Skeletal muscle cell (primary cell): ENCODE data around the gene NOS3.
A peak's percentile ranks its signal among the peaks of the same experiment; 100 is the strongest.

ENCODE experiments used
- DNase-seq: peaks from one replicate; pipeline ENCODE4 v3.0.0-alpha.2; 2010; ENCODE audit warnings: low read depth
- H3K4me3 ChIP-seq: 2 replicates; pipeline ENCODE4 v1.5.1; 2011; ENCODE audit warnings: low read depth, mild to moderate bottlenecking, control low read depth, low read length, moderate library complexity

NOS3 gene

DNA sequence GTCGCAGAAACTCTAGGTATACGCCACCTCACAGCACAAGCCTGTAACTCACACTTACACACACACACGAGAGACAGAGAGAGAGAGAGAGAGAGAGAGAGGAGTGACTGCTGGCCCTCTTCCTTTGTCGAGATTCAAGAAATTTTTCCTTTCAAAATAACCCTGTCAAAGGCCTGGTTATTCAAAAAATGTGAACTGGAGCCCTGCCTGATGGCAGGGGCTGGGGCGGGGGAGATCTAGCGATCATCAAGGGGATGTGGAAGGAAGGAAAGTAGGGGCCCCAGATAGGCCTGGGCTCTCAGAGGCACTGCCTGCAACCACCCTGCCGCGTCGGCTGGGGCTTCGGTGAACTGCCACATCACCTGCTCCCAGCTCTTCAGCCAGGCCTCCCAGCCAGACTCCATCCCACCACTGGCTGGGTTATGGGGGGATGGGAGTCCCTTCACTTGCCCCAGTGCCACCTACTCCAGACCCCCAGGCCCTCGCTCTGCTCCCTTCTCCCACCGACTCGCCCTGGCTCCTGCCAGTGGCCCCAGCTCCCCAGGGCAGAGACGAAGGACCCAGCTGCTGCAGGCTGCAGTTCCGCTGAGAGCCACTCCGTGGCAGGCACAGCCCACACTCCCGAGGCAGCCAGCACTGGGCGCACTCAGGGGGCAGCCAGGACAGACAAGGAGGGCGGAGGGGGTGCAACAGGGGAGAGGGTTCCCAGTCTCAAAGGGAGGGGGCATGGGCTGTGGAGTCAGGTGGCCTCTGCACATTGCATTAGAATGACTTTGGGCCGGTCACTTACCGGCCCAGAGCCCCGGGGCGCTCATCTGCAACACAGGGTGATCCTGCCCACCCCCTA lies 28.0 kb upstream of the NOS3 start:
- no peak for DNase-seq
- H3K4me3 ChIP-seq, result no peak overlapping the region

DNA sequence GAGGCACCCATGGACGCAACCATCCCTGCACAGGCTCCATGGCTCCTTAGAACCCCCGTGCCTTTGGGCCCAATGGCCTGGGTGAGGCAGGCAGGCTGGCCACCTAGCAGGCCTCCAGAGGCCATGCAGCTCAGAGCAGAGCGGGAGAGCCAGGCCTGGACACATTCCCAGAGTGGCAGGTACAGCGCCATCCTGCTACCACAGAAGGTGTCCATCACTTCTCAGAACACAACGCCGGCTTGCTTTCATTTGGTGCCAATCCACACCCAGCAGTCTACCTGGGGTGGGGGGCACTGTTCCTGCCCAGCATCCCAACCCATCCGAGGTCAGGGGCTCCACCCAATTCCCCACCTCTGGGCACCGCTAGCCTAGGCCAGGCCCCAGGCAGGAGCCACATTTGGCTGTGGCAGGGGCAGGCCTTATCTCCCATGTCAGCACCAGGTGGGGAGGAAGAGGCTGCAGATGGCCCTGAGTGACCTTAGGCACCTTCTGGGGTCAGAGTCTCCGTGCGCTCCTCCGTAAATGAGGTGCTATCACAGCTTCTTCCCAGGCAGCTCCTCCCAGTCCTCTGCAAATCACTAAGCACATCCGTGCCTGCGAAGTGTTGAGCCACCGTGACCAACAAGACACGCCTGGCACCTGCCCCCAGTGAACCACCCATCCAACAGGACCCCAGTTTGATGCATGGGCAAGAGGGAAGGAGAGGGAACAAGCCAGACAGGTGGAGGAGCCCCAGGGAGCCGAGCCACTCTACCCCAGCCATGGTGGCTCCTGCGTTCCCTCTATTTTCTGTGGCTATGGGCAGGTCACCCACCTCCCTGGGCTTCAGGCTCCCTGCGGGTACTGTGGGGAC lies 26.9 kb upstream of the NOS3 start:
- DNase-seq, result no peak
- no peak overlapping the region for H3K4me3 ChIP-seq

- no peak for DNase-seq
- H3K4me3 ChIP-seq, result no peak overlapping the region
Observed at GRCh38 chr7:150964593-150965111, 26.2 kb upstream of the NOS3 start.

GRCh38 chr7:150965273-150965830 lies 25.5 kb upstream of the NOS3 start:
- no peak for DNase-seq
- no peak overlapping the region for H3K4me3 ChIP-seq

GRCh38 chr7:150966002-150966401 lies 24.8 kb upstream of the NOS3 start:
- no peak overlapping the region for H3K4me3 ChIP-seq
- DNase-seq, result no peak

- H3K4me3 ChIP-seq, result no peak overlapping the region
- no peak for DNase-seq
Observed at GRCh38 chr7:150967349-150967748, 23.5 kb upstream of the NOS3 start.

DNA sequence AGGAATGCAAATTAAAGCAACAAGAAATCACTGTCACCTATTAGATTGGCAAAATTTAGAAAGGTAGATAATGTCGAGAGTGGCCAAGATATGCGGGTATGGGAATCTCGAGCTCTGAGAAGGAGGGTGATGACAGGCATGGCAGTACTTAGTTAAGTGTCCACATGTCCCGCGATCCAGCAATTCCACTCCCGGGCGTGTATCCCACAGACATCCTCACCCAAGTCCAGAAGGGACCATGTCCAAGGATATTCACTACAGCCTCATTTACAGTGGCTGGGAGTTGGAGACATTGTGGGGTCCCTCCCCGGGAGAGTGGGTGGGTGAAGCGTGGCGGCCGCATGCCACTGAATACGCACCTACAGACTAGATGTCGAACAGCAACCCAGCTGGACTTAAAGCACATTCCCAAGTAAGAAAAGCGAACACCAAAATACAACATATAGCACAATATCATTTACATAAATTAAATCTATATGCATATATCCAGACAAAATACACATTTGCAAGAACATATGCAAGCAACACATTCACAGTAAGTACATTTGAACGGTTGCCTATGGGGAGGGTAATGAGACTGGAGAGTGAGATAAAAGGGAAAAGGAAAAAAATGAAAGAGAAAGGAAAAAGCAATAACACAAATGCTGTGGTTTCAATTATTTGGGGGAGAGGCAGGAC lies 22.6 kb upstream of the NOS3 start:
- no peak overlapping the region for H3K4me3 ChIP-seq
- DNase-seq, result no peak

DNA sequence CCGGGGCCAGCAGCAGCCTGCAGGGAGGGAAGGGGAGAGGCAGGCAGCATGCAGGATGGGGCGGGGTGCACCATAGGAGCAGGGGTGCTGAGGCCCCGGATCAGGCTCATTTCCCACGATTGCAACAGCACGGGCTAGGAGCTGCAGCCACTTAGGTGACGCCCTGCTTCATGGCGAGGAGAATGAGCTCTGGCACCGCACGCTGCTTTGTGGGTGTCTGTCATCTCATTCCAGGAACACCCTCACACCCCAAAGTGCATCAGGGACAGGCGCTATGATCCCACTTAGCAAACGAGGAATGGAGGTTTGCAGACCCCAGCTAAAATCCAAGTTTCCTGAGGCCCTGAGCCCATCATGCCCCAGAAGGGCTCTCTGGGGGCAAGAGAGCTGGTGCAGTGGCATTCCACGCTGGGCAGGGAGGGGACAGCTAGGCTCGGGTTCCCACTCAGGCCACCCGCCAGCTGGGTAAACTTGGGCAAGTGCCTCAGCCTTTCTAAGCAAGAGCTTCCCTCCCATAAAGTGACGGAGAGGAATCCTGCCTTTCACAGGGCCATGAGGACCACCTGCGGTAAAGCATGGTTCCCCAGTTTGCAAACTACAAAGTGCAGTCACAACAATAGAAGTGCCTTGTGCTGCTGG lies 22.0 kb upstream of the NOS3 start:
- no peak overlapping the region for H3K4me3 ChIP-seq
- DNase-seq, result no peak

- no peak for DNase-seq
- no peak overlapping the region for H3K4me3 ChIP-seq
Observed at GRCh38 chr7:150969475-150969874, 21.3 kb upstream of the NOS3 start.

DNA sequence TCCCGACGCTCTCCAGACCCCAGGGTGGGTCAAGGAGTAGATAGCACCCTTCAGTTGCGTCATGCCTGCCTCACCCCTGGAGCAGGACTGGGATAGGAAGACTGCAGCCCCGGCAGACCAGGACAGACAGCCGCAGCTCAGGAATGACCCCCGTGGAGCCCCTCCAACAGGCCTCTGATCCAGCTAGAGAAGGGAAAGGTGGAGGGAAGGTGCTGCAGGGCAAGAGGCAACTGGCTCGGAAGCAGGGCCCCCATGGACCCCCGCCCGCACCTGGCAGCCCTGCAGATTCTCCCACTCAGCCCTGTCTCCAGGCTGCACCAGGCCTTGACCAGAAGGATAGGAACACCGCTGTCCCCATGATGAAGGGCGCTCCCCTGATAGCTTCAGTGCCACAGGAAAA lies 20.4 kb upstream of the NOS3 start:
- no peak overlapping the region for H3K4me3 ChIP-seq
- DNase-seq, result no peak

DNA sequence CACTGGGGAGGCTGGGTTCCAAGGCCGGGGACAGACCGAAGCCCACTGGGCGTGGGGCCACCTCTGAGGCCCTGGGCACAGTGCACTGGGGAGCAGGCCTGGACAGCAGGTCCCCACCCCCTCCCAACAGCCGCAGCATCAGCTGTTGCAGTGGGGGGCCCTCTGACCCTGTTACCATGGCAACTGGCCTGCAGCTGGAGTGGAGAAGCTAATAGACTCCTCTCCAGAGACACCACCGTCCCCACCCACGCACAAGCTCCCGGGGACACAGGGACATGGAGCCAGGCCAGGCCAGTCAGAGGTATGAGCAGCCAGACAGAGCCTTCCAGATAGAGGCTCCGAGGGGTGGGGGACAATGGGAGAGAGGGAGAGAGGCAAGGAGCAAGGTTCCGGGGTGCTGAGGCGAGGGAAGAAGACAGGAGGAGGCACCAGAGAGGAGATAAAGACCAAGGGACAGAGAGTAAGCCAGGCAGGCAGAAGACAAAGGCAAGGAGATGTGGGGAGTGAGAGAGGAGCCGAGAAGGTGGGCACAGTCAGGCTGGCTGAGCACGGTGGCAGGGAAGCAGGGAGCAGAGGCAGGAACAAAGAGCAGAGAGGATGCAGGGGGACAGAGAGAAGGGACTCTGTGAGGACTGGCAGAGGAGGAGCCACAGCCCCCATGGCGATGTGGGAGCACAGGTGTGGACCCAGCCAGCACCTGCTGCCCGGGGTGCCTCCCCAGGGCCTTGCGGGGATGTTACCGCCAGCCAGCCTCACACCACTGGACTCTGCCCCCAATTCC lies 19.4 kb upstream of the NOS3 start:
- no peak for DNase-seq

DNA sequence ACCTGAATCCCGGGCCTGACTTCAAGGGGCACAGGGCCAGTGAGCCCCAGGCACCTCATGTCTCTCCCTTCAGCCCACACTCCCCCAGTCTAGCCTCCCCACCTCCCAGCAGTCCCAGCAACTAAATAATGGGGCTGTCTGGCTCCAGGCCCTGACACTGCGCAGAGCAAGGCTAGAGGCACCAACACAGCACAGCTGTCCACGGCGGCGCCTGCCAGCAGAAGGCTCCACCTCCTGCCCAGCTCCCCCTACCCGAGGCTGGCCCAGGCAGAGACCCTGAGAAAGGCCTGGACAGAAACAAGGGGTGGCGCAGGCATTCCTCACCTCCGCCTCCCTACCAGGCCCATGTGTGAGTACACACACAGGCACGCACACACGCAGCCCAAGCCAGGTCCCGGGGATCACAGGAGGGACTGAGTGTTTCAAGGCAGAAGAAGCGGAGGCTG lies 18.8 kb upstream of the NOS3 start:
- H3K4me3 ChIP-seq, result no peak overlapping the region
- no peak for DNase-seq

More for the DNA sequence above, 19.4 kb upstream of the NOS3 start:
- H3K4me3 ChIP-seq, result no peak overlapping the region

DNA sequence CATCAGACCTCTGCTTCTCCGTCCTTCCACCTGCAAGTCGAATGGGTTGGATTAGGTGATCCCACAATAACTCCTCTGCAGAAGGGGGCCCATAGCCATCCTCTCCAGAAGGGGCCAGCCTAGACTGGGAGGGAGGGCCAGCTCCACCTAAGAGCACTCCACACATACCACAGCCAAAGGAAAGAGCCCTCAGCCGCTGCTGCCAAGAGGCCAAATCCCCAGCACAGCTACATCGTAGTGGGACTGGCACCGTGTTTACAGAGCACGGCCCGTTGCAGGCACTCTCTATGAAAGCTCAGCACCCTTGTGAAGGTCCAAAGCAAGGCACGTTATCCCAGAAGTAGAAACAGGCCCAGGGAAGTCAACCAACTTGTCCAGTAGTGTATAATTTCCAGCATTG lies 18.1 kb upstream of the NOS3 start:
- no peak for DNase-seq
- no peak overlapping the region for H3K4me3 ChIP-seq

- no peak for DNase-seq
- no peak overlapping the region for H3K4me3 ChIP-seq
Observed at GRCh38 chr7:150973571-150974451, 17.0 kb upstream of the NOS3 start.

- peak overlapping the region; percentile 37 for H3K4me3 ChIP-seq
- no peak for DNase-seq
Observed at GRCh38 chr7:150974468-150975391, 16.1 kb upstream of the NOS3 start.

DNA sequence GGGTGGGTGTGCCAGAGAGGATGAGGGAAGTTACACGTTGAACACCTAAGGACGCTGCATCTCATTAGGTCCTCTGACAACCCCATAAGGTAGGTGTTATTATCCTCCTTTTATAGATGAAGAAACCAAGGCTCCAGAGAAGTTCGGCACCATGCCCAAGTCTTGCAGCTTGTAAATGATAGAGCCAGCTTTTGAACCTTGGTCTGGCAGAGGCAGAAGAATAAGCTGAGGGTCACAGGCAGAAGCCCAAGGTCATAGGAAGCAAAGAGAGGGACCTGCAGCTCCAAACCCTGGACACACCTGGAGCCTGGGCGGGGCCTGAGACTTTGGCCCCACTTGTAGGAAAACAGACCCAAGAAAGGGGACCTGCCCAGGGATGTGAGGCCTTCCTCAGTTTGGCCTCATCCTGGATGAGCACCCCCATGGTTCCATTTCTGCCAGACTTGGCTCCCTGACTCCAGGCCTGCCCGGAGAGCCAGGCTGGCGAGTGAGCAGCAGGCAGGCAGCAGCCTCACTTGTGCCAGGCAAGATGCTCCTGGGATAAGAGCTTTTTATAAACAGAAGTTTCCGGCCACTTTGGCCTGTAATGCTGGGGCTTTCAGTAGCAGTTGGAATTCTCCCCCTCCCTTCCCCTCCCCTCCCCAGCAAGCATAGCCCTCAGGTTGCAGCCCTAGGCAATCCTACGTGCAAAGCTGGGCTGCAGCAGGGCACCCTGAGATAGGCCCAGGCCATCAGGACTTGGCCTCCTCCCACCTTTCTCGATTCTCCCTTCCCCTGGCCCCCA lies 15.1 kb upstream of the NOS3 start:
- DNase-seq, result no peak
- no peak overlapping the region for H3K4me3 ChIP-seq
